PC-9 (cell line): ENCODE measurements around the gene RAB30.

Source experiments
- CTCF ChIP-seq: fragments of 200-600 bp; sonication (generic); conservative IDR thresholded peaks from 2 replicates; pipeline ENCODE4 v1.6.1; 2017; ENCODE audit warnings: mixed run types, antibody characterized with exemption, mild to moderate bottlenecking, moderate library complexity
- EZH2 ChIP-seq: fragments of 200-600 bp; sonication (generic); IDR thresholded peaks from 2 replicates; pipeline ENCODE4 v1.8.0; 2017; ENCODE audit warnings: antibody characterized with exemption, low read depth

- TF ChIP-seq CTCF = no peak
- no peak for TF ChIP-seq EZH2
Observed at GRCh38 chr11:82998697-82999096, 73.0 kb downstream of the RAB30 start.
